Colonic mucosa (tissue), 4 donors: ENCODE measurements around the gene YARS1. TPM values are rescaled to one million over a fixed set of nuclear protein-coding genes. Genes with fewer than 3 reads are reported as not detected.

Source experiments
- DNase-seq: peaks from one replicate; pipeline ENCODE4 v3.0.0-alpha.2; 2020
- H3K27ac ChIP-seq: fragments of 200-600 bp; one replicate; pipeline ENCODE4 v1.8.0; 2021
- H3K27me3 ChIP-seq: fragments of 200-600 bp; one replicate; pipeline ENCODE4 v1.8.0; 2021
- H3K36me3 ChIP-seq: fragments of 200-600 bp; one replicate; pipeline ENCODE4 v1.8.0; 2021
- H3K4me1 ChIP-seq: fragments of 200-600 bp; one replicate; pipeline ENCODE4 v1.8.0; 2021; ENCODE audit warnings: mild to moderate bottlenecking
- H3K4me3 ChIP-seq: fragments of 200-600 bp; one replicate; pipeline ENCODE4 v1.8.0; 2021
- H3K9ac ChIP-seq, 2 donors: one replicate each; pipeline ENCODE4 v1.7.0; 2013; ENCODE audit warnings: control low read depth in 2 of 2, low read depth in 2 of 2, low read length in 2 of 2
- H3K9me3 ChIP-seq: fragments of 200-600 bp; one replicate; pipeline ENCODE4 v1.8.0; 2021
- intact Hi-C: fragments of 100-400 bp; cut with DNase I; formaldehyde crosslinking; loops from one replicate; pipeline ENCODE4 v1.14.1; 2022
- total RNA-seq, 2 donors: library from RNA; stranded (reverse); fragmentation: NEBNext Ultra II Directional in 1 of 2; extraction: Animal tissue kit (Norgen Biotek cat#: 25700) in 1 of 2; gene quantifications; one replicate each; pipeline ENCODE4 v1.2.1, GENCODE V29; 2021
- TF ChIP-seq, protein P1 (sequence below): fragments of 200-600 bp; IDR thresholded peaks from one replicate; pipeline ENCODE4 v1.8.0; 2022; ENCODE audit warnings: antibody characterized with exemption, mild to moderate bottlenecking
- donor health status: healthy.
- donor health status: DM: no; HTN: no; CAD: no.
- donor health status: DM: no; HTN: no; CAD: no.

YARS1 gene
- total RNA-seq, 2 donors from 2014 or later: 60.2 to 116 TPM

DNA sequence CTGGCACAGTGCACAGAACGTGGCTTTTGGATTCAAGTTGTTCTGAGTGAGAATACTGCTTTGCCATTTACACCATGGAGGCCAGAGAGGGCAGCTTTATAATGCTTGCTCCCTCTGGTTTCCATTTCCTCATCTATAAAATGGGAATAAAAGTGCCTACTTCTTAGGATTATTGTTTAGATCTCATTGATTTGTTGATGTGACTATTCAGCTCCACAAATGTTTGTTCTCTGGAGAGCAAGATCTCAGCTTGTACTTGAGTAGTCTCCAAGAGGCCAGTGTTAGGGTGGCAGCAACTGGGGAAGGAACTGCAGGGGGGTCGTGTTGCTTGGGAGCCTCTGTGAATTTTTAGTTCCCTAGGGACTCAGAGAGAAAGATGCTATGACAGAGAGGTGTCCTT is 55.2 kb downstream of the YARS1 start:
- no peaks in the 10 kb centered on the region for H3K9me3 ChIP-seq
- H3K9ac ChIP-seq: peak overlapping the region in 1 of 2 donors; percentile 88
- H3K4me1 ChIP-seq: peaks cover 19% of the 10 kb centered on the region
- H3K27me3 ChIP-seq: no peaks in the 10 kb centered on the region
- no peak overlapping the region for H3K4me3 ChIP-seq
- intact Hi-C loops: no loop called here
- peaks cover 4% of the 10 kb centered on the region for H3K36me3 ChIP-seq
- H3K27ac ChIP-seq: peak overlapping the region; percentile 91
- DNase-seq: no peak
- TF ChIP-seq, protein P1, sequence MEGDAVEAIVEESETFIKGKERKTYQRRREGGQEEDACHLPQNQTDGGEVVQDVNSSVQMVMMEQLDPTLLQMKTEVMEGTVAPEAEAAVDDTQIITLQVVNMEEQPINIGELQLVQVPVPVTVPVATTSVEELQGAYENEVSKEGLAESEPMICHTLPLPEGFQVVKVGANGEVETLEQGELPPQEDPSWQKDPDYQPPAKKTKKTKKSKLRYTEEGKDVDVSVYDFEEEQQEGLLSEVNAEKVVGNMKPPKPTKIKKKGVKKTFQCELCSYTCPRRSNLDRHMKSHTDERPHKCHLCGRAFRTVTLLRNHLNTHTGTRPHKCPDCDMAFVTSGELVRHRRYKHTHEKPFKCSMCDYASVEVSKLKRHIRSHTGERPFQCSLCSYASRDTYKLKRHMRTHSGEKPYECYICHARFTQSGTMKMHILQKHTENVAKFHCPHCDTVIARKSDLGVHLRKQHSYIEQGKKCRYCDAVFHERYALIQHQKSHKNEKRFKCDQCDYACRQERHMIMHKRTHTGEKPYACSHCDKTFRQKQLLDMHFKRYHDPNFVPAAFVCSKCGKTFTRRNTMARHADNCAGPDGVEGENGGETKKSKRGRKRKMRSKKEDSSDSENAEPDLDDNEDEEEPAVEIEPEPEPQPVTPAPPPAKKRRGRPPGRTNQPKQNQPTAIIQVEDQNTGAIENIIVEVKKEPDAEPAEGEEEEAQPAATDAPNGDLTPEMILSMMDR: no peak

DNA sequence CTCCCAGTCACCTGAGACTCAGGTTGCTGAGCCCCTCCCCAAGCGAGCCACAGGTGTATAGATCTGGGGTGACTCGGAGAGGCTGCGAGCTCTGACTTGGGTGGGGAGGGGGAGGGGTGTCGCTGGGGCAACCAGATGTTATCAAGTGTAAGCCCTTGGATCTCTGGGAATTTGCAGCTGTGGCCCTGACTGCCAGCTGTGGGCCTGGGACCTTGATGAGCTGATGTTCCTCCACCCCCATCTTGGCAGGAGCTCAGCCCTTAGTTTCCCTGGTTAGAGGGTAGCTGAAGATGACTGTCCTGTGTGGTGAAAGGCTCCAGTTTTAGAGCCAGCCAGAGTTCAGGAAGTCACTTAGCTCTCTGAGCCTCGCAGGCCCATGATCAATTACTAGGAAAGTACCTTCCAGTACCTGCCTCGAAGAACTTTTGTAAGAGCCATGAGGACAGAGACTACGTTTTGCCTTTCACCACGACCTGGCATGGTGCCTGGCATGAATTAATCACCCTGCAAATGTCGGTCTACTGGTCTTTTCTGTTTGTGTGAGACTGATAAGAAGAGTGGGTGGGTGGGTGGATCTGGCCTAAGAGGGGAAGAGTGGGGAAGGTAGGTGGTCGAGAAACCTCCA is 55.8 kb downstream of the YARS1 start:
- Histone ChIP-seq H3K9ac (peak overlapping the region; percentile 62 to 88), H3K36me3 (peaks cover 4% of the 10 kb centered on the region), H3K27ac (peak overlapping the region; percentile 91), H3K27me3 (no peaks in the 10 kb centered on the region), H3K4me3 (no peak overlapping the region), H3K9me3 (no peaks in the 10 kb centered on the region), H3K4me1 (peaks cover 19% of the 10 kb centered on the region)
- TF ChIP-seq, protein P1: no peak
- intact Hi-C loops: no loop called here
- peak; percentile 80 for DNase-seq

DNA sequence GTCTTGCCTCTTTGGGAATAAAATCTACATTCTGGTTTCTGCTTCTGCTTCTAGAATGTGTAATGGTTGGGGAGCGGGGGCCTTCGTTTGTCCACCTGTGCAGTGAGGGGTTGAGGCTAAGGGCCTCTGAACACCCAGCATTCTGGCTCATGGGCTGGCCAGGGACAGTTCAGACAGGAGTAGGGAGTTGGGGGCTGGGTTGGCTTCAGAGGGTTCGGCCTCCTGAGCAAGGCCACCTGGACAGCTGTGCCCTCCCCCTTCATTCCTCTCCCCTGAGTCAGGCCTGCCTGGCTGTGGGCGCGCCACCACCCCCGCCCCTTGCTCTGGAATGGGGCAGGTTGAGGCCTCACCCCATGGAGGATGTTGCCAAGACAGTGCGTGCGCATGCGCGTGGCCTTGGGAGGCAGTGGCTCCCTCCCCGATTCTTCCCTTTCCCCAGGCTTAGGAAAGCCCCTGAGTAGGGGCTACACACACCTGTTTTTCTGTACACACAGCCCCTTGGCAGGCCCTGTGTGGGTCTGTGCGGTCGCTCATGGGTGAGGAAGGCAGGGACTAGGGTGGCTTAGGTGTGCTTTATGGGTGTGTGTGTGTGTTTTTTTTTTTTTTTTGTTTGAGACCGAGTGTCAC is 57.0 kb downstream of the YARS1 start:
- TF ChIP-seq, protein P1: no peak
- intact Hi-C loops: no loop called here
- Histone ChIP-seq H3K4me1 (peaks cover 25% of the 10 kb centered on the region), H3K9me3 (no peaks in the 10 kb centered on the region), H3K27ac (peak overlapping the region; percentile 91), H3K27me3 (no peaks in the 10 kb centered on the region), H3K9ac (peak overlapping the region; percentile 62 to 88), H3K4me3 (no peak overlapping the region), H3K36me3 (peaks cover 4% of the 10 kb centered on the region)
- DNase-seq: peak; percentile 95

DNA sequence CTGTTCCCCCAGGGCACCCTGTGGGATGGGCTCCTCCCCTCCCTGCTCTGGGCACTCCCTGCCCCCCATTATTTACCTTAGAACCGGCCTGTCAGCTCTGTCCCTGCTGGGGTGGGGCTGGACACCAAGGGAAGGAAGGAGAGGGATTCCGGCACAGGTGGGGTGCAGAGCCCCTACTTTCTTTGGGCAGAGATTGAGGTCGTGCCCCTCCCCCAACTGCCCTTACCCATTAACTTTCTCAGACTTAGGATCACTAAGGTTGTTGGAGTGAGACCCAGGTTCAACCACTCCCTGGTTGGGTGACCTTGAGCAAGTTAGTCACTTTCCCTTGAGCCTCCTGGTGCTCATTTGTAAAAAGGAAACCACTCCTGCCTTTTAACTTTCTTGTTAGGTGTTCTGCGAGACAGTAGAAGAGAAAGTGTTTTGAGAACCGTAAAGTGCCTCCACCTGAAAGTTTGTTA is 57.6 kb downstream of the YARS1 start:
- TF ChIP-seq, protein P1: no peak
- Histone ChIP-seq H3K9ac (peak overlapping the region; percentile 62 to 88), H3K4me1 (peaks cover 28% of the 10 kb centered on the region), H3K9me3 (no peaks in the 10 kb centered on the region), H3K27me3 (no peaks in the 10 kb centered on the region), H3K27ac (peak overlapping the region; percentile 91), H3K36me3 (peaks cover under 1% of the 10 kb centered on the region), H3K4me3 (no peak overlapping the region)
- intact Hi-C loops: no loop called here
- peak; percentile 87 for DNase-seq

DNA sequence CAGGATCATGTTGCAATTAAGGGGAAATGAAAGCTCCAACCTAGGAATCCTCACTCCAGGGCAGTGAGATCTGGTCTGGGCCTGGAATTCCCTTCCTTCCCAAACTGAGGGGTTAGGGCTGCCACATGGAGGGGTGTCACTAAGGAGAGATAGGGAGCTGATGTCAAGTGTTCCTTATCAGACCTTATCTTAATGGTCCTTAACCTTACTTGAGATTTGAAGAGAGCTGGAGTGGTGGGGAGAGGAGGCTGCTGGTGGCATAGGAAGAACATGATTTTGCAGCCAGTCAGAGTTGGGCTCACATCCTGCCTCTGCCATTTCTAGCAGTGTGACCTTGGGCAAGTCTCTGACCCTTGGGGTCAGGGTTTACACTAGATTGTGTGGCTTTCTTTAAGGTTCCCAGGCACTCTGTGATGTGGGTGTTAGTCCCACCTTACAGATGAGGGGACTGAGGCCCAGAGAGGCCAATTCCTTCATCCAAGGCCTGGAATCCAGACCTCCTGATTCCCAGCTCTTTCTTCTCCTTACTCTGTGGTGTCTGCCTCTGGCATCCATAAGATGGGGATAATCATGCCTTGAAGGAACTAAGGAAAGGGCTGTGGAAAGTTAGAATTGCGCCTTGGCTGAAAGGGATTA is 58.2 kb downstream of the YARS1 start:
- no peaks in the 10 kb centered on the region for H3K9me3 ChIP-seq
- no peaks in the 10 kb centered on the region for H3K36me3 ChIP-seq
- H3K4me1 ChIP-seq: peaks cover 28% of the 10 kb centered on the region
- H3K27ac ChIP-seq: peak overlapping the region; percentile 91
- H3K9ac ChIP-seq: peak overlapping the region; percentile 62 to 88
- H3K4me3 ChIP-seq: no peak overlapping the region
- no peaks in the 10 kb centered on the region for H3K27me3 ChIP-seq
- TF ChIP-seq, protein P1: no peak
- intact Hi-C loops: no loop called here
- no peak for DNase-seq
